Sigmoid colon (tissue), 7 donors: ENCODE measurements around the gene ANGPTL2. TPM values are rescaled to one million over a fixed set of nuclear protein-coding genes. Genes with fewer than 3 reads are reported as not detected.
A peak's percentile ranks its signal among the peaks of the same experiment; 100 is the strongest.

ENCODE experiments used
- DNase-seq: peaks from one replicate; pipeline ENCODE4 v3.0.0-alpha.2; 2019
- H3K27ac ChIP-seq, 4 donors: fragments of 200-600 bp; sonication (generic); one replicate each; pipeline ENCODE4 v1.5.1; 2016 to 2019; ENCODE audit warnings: mild to moderate bottlenecking in 1 of 4
- H3K27me3 ChIP-seq, 3 donors: fragments of 200-600 bp; sonication (generic); one replicate each; pipeline ENCODE4 v1.5.1; 2019; ENCODE audit warnings: mild to moderate bottlenecking in 1 of 3
- H3K36me3 ChIP-seq, 4 donors: fragments of 200-600 bp; sonication (generic); one replicate each; pipeline ENCODE4 v1.5.1; 2016 to 2019
- H3K4me1 ChIP-seq, 4 donors: fragments of 200-600 bp; sonication (generic); one replicate each; pipeline ENCODE4 v1.5.1; 2017 to 2019
- H3K4me3 ChIP-seq, 4 donors: fragments of 200-600 bp; sonication (generic); one replicate each; pipeline ENCODE4 v1.5.1; 2017 to 2019; ENCODE audit warnings: mild to moderate bottlenecking in 2 of 4, moderate library complexity in 1 of 4
- H3K9me3 ChIP-seq, 4 donors: fragments of 200-600 bp in 3 of 4; sonication (generic) in 3 of 4; one replicate each; pipeline versions ENCODE4 v1.5.1 to v1.6.1; 2013 to 2019
- CTCF ChIP-seq, 4 experiments: fragments of 450-650 bp in 3 of 4; fragments of 200-600 bp in 1 of 4; IDR thresholded peaks; one replicate each; pipeline ENCODE4 v1.5.1; 2016 to 2019; ENCODE audit warnings: antibody characterized with exemption in 4 of 4, mild to moderate bottlenecking in 3 of 4, moderate library complexity in 2 of 4
- EP300 ChIP-seq, 4 donors: sonication (generic); formaldehyde crosslinking; IDR thresholded peaks; one replicate each; pipeline ENCODE4 v1.6.1; 2017; ENCODE audit warnings: antibody characterized with exemption in 4 of 4
- POLR2A ChIP-seq, 2 donors: fragments of 450-650 bp; IDR thresholded peaks; one replicate each; pipeline ENCODE4 v1.6.1; 2016; ENCODE audit warnings: antibody characterized with exemption in 2 of 2, mild to moderate bottlenecking in 2 of 2, moderate library complexity in 2 of 2
- POLR2AphosphoS5 ChIP-seq, 4 donors: sonication (generic); formaldehyde crosslinking; IDR thresholded peaks; one replicate each; pipeline ENCODE4 v1.6.1; 2017; ENCODE audit warnings: antibody characterized with exemption in 4 of 4
- WGBS, 2 donors: extraction: QIAGEN DNeasy Blood & Tissue Kit; methylation state at CpG; one replicate each; pipeline ENCODE4 v1.1.7; 2013; 5-methylcytosine and 5-hydroxymethylcytosine counted together
- intact Hi-C: fragments of 100-400 bp; cut with DNase I; formaldehyde crosslinking; loops from one replicate; pipeline ENCODE4 v1.15.1; 2023
- polyA plus RNA-seq, 3 donors: library from polyadenylated mRNA; stranded (reverse); fragments of 200-250 nt; gene quantifications; one replicate each; pipeline ENCODE4 v1.2.3, GENCODE V29; 2013
- total RNA-seq, 4 donors: library from RNA; depleted of rRNA; stranded (reverse); fragments of >200 nt; gene quantifications; one replicate each; pipeline ENCODE4 v1.1.0, GENCODE V29; 2016
- donor health status: healthy with polysubstance abuse.
- donor health status: Bipolar disorder and iron deficiency.
- donor health status: healthy.

The ANGPTL2 gene
- total and polyA plus RNA-seq, 7 donors = 0.69 to 112 (median 50.5) TPM

GRCh38 chr9:127053057-127053821 is 69.2 kb downstream of the ANGPTL2 start:
- TF ChIP-seq POLR2A (IDR thresholded peaks at IDR 0.05) (no peak), CTCF (IDR thresholded peaks at IDR 0.05) (no peak)
- no peaks in the 10 kb centered on the region for H3K27me3 ChIP-seq
- H3K36me3 ChIP-seq = no peaks in the 10 kb centered on the region
- H3K9me3 ChIP-seq = no peaks in the 10 kb centered on the region
- no peak overlapping the region for H3K4me3 ChIP-seq
- peaks cover 0 to 53% (median 36%) of the 10 kb centered on the region in 4 donors for H3K4me1 ChIP-seq
- 77 to 90% methylated on average over 14 of the region's 14 CpGs for WGBS, 2 donors
- no peak for DNase-seq
- H3K27ac ChIP-seq = peak overlapping the region; percentile 53 to 80 (median 64)
- intact Hi-C loops = no loop called here

- no peak for TF ChIP-seq EP300 (IDR thresholded peaks at IDR 0.05)
- TF ChIP-seq POLR2A (IDR thresholded peaks at IDR 0.05) = no peak
- TF ChIP-seq POLR2AphosphoS5 (IDR thresholded peaks at IDR 0.05) = no peak
- TF ChIP-seq CTCF (IDR thresholded peaks at IDR 0.05) = no peak
- no peak overlapping the region for H3K4me3 ChIP-seq
- WGBS, 2 donors = 87 to 94% methylated on average over 8 of the region's 8 CpGs
- H3K9me3 ChIP-seq = no peaks in the 10 kb centered on the region
- peak overlapping the region in 3 of 4 donors; percentile 1 to 80 (median 68) for H3K27ac ChIP-seq
- intact Hi-C loops = no loop called here
- no peaks in the 10 kb centered on the region for H3K36me3 ChIP-seq
- no peaks in the 10 kb centered on the region for H3K27me3 ChIP-seq
- H3K4me1 ChIP-seq = peaks cover 0 to 58% (median 38%) of the 10 kb centered on the region in 4 donors
- no peak for DNase-seq
Observed at GRCh38 chr9:127051881-127052595, 70.4 kb downstream of the ANGPTL2 start.

GRCh38 chr9:127050591-127051001 is 71.8 kb downstream of the ANGPTL2 start:
- no peaks in the 10 kb centered on the region for H3K9me3 ChIP-seq
- peak overlapping the region in 3 of 4 donors; percentile 3 to 80 (median 68) for H3K27ac ChIP-seq
- H3K4me1 ChIP-seq = peaks cover 0 to 58% (median 38%) of the 10 kb centered on the region in 4 donors
- intact Hi-C loops = no loop called here
- no peaks in the 10 kb centered on the region for H3K27me3 ChIP-seq
- no peaks in the 10 kb centered on the region for H3K36me3 ChIP-seq
- WGBS, 2 donors = 89 to 90% methylated on average over 7 of the region's 7 CpGs
- no peak overlapping the region for H3K4me3 ChIP-seq
- no peak for DNase-seq
- TF ChIP-seq POLR2AphosphoS5 (IDR thresholded peaks at IDR 0.05) (no peak), CTCF (IDR thresholded peaks at IDR 0.05) (no peak), POLR2A (IDR thresholded peaks at IDR 0.05) (no peak), EP300 (IDR thresholded peaks at IDR 0.05) (no peak)

- no peak overlapping the region for H3K4me3 ChIP-seq
- DNase-seq = no peak
- H3K27me3 ChIP-seq = no peaks in the 10 kb centered on the region
- no peak for TF ChIP-seq POLR2AphosphoS5 (IDR thresholded peaks at IDR 0.05)
- TF ChIP-seq EP300 (IDR thresholded peaks at IDR 0.05) = no peak
- TF ChIP-seq CTCF (IDR thresholded peaks at IDR 0.05) = no peak
- TF ChIP-seq POLR2A (IDR thresholded peaks at IDR 0.05) = no peak
- intact Hi-C loops = no loop called here
- peak overlapping the region in 3 of 4 donors; percentile 22 to 68 (median 32) for H3K27ac ChIP-seq
- no peaks in the 10 kb centered on the region for H3K36me3 ChIP-seq
- H3K4me1 ChIP-seq = peaks cover 0 to 58% (median 38%) of the 10 kb centered on the region in 4 donors
- no peaks in the 10 kb centered on the region for H3K9me3 ChIP-seq
- 96 to 98% methylated on average over 3 of the region's 3 CpGs for WGBS, 2 donors
Observed at GRCh38 chr9:127050152-127050551, 72.3 kb downstream of the ANGPTL2 start.
